ACC112 (cell line): ENCODE data around the gene POLG.
A peak's percentile ranks its signal among the peaks of the same experiment; 100 is the strongest.

Experiments used
- H2AFZ ChIP-seq: fragments of 200-600 bp; sonication (generic); one replicate; pipeline ENCODE4 v1.6.0; 2017; ENCODE audit warnings: antibody characterized with exemption, low read length; ENCODE audit not compliant: unreplicated experiment
- H3K27ac ChIP-seq: fragments of 200-600 bp; sonication (generic); 2 replicates; pipeline ENCODE4 v1.5.1; 2014; ENCODE audit warnings: low read depth, mild to moderate bottlenecking, antibody characterized with exemption, low read length, moderate library complexity
- H3K27me3 ChIP-seq: fragments of 200-600 bp; sonication (generic); 2 replicates; pipeline ENCODE4 v1.6.1; 2014; ENCODE audit warnings: mild to moderate bottlenecking, antibody characterized with exemption, low read length, moderate library complexity, mixed read lengths; ENCODE audit not compliant: insufficient read depth
- H3K36me3 ChIP-seq: fragments of 200-600 bp; sonication (generic); 2 replicates; pipeline ENCODE4 v1.6.1; 2016; ENCODE audit warnings: mild to moderate bottlenecking, antibody characterized with exemption, low read length, moderate library complexity, mixed read lengths; ENCODE audit not compliant: insufficient read depth
- H3K4me1 ChIP-seq: fragments of 200-600 bp; sonication (generic); one replicate; pipeline ENCODE4 v1.6.1; 2016; ENCODE audit warnings: low read length, mixed read lengths; ENCODE audit not compliant: insufficient read depth, unreplicated experiment, control insufficient read depth
- H3K4me3 ChIP-seq: fragments of 200-600 bp; sonication (generic); 2 replicates; pipeline ENCODE4 v1.5.1; 2014; ENCODE audit warnings: mild to moderate bottlenecking, low read depth, low read length
- H3K79me2 ChIP-seq: fragments of 200-600 bp; sonication (generic); one replicate; pipeline ENCODE4 v1.6.0; 2016; ENCODE audit warnings: low read length; ENCODE audit not compliant: control insufficient read depth, unreplicated experiment, insufficient read depth

The POLG gene

GRCh38 chr15:89369341-89369947 is 34.8 kb upstream of the POLG start:
- no peak overlapping the region for H2AFZ ChIP-seq
- H3K27ac ChIP-seq = no peak overlapping the region
- H3K27me3 ChIP-seq = peaks cover 98% of the 10 kb centered on the region
- H3K4me1 ChIP-seq = no peaks in the 10 kb centered on the region
- no peaks in the 10 kb centered on the region for H3K79me2 ChIP-seq
- no peak overlapping the region for H3K4me3 ChIP-seq
- H3K36me3 ChIP-seq = no peaks in the 10 kb centered on the region

- H3K27me3 ChIP-seq = peaks cover 98% of the 10 kb centered on the region
- no peak overlapping the region for H3K4me3 ChIP-seq
Measured at GRCh38 chr15:89368566-89369223, 34.1 kb upstream of the POLG start.

GRCh38 chr15:89367485-89368451 is 33.1 kb upstream of the POLG start:
- H3K27me3 ChIP-seq = peaks cover 98% of the 10 kb centered on the region
- H3K36me3 ChIP-seq = no peaks in the 10 kb centered on the region
- H3K4me3 ChIP-seq = peak overlapping the region; percentile 65
- H3K79me2 ChIP-seq = no peaks in the 10 kb centered on the region
- no peak overlapping the region for H3K27ac ChIP-seq
- no peak overlapping the region for H2AFZ ChIP-seq
- no peaks in the 10 kb centered on the region for H3K4me1 ChIP-seq

More at GRCh38 chr15:89368566-89369223, 34.1 kb upstream of the POLG start:
- no peaks in the 10 kb centered on the region for H3K79me2 ChIP-seq
- H2AFZ ChIP-seq = no peak overlapping the region
- no peaks in the 10 kb centered on the region for H3K36me3 ChIP-seq
- H3K27ac ChIP-seq = no peak overlapping the region
- no peaks in the 10 kb centered on the region for H3K4me1 ChIP-seq

- no peaks in the 10 kb centered on the region for H3K79me2 ChIP-seq
- peak overlapping the region; percentile 65; the same call in 1 of the 2 replicates for H3K4me3 ChIP-seq
- peaks cover 98% of the 10 kb centered on the region for H3K27me3 ChIP-seq
- H3K27ac ChIP-seq = no peak overlapping the region
- H3K4me1 ChIP-seq = no peaks in the 10 kb centered on the region
- H2AFZ ChIP-seq = no peak overlapping the region
- H3K36me3 ChIP-seq = no peaks in the 10 kb centered on the region
Measured at GRCh38 chr15:89366656-89367393, 32.2 kb upstream of the POLG start.

- Histone ChIP-seq H3K4me3 (no peak overlapping the region), H2AFZ (no peak overlapping the region), H3K79me2 (no peaks in the 10 kb centered on the region), H3K27me3 (peaks cover 100% of the 10 kb centered on the region), H3K27ac (no peak overlapping the region), H3K4me1 (no peaks in the 10 kb centered on the region), H3K36me3 (no peaks in the 10 kb centered on the region)
Measured at GRCh38 chr15:89365462-89366065, 30.9 kb upstream of the POLG start.

GRCh38 chr15:89364741-89365450 is 30.3 kb upstream of the POLG start:
- Histone ChIP-seq H3K27me3 (peaks cover 100% of the 10 kb centered on the region), H3K36me3 (no peaks in the 10 kb centered on the region), H2AFZ (no peak overlapping the region), H3K4me1 (no peaks in the 10 kb centered on the region), H3K79me2 (no peaks in the 10 kb centered on the region), H3K27ac (no peak overlapping the region), H3K4me3 (no peak overlapping the region)

GRCh38 chr15:89364341-89364740 is 29.7 kb upstream of the POLG start:
- Histone ChIP-seq H3K4me3 (no peak overlapping the region), H3K36me3 (no peaks in the 10 kb centered on the region), H3K79me2 (no peaks in the 10 kb centered on the region), H3K4me1 (no peaks in the 10 kb centered on the region), H3K27me3 (peaks cover 100% of the 10 kb centered on the region), H3K27ac (no peak overlapping the region), H2AFZ (no peak overlapping the region)

- Histone ChIP-seq H2AFZ (no peak overlapping the region), H3K27ac (no peak overlapping the region), H3K4me1 (no peaks in the 10 kb centered on the region), H3K79me2 (no peaks in the 10 kb centered on the region), H3K27me3 (peaks cover 98% of the 10 kb centered on the region), H3K36me3 (no peaks in the 10 kb centered on the region), H3K4me3 (no peak overlapping the region)
Measured at GRCh38 chr15:89363770-89364169, 29.1 kb upstream of the POLG start.

GRCh38 chr15:89363133-89363532 is 28.5 kb upstream of the POLG start:
- no peaks in the 10 kb centered on the region for H3K4me1 ChIP-seq
- H2AFZ ChIP-seq = no peak overlapping the region
- H3K4me3 ChIP-seq = no peak overlapping the region
- H3K79me2 ChIP-seq = no peaks in the 10 kb centered on the region
- H3K27me3 ChIP-seq = peaks cover 95% of the 10 kb centered on the region
- H3K36me3 ChIP-seq = no peaks in the 10 kb centered on the region
- no peak overlapping the region for H3K27ac ChIP-seq
